ENCODE measurements around the gene OR4B1.

- TF ChIP-seq CTCF (IDR thresholded peaks at IDR 0.05) (no peak), POLR2A (IDR thresholded peaks at IDR 0.05) (no peak)
Measured at GRCh38 chr11:48216510-48216909, at the start of gene OR4B1.

All from tibial nerve (tissue), 3 donors.